NCI-H510A treated with DMSO at 0.1 percent for 48 hours (cell line): ENCODE measurements around the gene RBM39.

Experiments
- DNase-seq: peaks from one replicate; lab custom pipeline; 2025; lab: John Stamatoyannopoulos, UW

RBM39 gene

DNA sequence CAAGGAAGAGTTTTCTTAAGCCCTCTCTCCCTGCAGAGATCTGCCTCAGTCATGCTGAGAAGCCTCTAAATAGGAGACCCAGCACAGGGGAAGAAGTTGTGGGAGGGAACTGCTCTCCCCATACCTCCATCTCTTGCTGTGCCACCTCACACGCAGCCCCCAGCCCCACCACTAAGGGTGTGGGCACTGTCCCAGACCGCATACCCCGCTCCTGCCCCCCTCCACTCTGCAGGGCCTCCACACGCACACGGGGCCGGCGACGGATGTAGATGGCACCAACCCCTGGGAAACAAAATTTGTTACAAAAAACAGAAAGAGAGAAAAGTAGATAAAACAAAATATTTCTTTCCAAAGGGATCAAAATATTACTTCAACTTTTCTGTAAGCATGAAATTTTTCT, 67.1 kb downstream of the RBM39 start:
- DNase-seq: no peak

DNA sequence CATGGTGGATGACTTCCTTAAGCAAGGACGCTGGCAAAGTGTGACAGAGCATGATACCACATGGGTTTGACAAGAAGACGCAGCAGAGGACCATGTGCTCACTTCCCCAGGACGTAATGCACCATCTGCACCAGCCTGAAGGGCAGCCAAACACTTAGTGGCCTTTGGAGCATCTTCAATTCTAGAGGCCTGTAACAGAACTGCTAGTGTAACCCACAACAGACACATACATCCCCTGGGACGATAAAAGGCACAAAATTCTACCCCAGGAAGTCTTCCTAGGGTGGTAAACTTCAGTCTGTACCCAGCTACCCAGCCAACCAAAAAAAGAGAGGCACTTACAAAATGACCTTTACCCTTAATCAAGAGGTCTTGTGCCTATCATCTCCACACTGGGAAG, 68.2 kb downstream of the RBM39 start:
- DNase-seq: no peak

DNA sequence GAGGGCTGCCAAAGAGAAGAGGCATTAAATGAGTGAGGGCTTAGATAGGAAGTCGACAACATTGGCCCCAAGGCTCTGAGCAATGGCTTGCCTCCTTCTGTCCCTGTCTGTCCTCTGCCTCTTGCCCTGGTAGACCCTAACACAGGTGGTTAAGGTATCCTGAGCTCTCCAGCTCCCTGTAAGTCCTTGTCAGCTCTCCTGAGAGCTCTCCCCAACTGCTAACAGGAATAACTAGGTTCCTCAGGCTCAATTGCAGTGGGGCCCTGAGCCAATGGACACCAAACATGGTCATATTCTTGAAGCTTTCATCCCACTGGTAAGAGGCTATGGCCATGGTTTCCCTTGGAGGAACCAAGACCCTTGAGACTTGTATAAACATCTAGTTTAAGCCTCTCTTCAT, 72.4 kb downstream of the RBM39 start:
- DNase-seq: no peak

DNA sequence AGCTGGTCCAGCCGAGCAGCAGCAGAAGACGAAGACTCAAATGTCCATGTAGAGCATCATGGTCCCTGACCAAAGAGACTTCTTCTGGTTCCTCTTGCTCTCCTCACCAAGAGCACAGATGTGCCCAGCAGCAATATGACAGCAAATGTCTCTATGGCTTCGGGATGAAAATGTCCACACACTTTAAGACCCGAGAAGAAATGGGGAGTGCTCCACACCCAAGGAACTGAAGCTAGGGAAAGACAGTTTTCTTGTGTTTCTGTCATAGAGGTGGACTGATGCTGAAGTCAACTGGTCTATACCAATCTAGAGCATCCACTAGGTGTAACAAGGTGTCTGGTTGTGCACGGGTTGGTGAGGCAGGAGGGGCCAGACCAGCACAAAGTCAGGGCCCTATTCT, 72.8 kb downstream of the RBM39 start:
- no peak for DNase-seq

DNA sequence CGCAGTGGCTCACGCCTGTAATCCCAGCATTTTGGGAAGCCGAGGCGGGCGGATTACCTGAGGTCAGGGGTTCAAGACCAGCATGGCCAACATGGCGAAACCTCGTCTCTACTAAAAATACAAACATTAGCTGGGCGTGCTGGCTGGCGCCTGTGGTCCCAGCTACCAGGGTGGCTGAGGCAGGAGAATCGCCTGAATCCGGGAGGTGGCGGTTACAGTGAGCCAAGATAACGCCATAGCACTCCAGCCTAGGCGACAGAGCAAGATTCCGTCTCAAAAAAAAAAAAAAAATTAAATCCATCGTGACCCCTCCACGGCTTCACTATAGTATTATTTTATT, 76.1 kb downstream of the RBM39 start:
- no peak for DNase-seq

DNA sequence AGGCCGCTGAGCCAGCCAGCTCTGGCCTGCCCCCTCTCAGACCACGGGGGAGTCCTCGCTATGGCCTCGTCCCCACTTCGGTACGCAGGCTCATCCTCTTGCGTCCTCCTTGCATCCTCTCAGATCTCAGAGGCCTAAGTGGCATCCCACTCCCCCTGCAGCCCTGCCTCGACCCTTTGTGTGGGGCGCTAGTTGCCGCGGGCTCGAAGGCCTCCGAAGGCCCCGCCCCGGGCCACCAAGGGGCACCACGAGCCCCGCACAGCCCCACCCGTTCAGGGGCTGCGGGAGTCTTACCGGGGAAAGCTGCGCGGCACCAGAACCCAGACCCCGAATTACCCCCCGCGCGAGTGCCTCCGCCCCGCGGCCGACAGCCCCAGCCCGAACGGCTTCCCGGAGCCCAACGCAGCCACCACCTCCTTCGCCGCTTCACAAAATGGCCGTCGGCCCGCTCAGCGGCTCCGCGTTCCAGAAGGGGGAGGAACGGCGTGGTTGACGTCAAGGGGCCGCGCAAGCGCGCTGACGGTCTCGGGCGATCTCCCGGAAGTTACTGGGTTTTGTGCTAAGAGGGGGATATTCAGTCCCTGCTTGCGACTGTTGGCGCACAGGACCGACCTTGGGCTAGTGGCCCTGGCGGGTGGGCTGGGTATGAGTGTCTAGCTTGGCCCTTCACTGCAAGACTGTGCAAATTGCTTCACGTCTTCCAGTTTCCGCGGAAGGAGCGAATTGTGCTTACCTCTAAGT, 77.4 kb downstream of the RBM39 start, which contains the start of the genes CPNE1 and RBM12:
Gene CPNE1, minus strand, starts transcription at position 435 of the 741 bp plus-strand sequence. CDS start 31,977 bp downstream, outside the sequence.
Gene RBM12, minus strand, starts transcription at position 435 of the 741 bp plus-strand sequence. CDS start 9,578 bp downstream, outside the sequence.
- DNase-seq: peak; percentile 94

DNA sequence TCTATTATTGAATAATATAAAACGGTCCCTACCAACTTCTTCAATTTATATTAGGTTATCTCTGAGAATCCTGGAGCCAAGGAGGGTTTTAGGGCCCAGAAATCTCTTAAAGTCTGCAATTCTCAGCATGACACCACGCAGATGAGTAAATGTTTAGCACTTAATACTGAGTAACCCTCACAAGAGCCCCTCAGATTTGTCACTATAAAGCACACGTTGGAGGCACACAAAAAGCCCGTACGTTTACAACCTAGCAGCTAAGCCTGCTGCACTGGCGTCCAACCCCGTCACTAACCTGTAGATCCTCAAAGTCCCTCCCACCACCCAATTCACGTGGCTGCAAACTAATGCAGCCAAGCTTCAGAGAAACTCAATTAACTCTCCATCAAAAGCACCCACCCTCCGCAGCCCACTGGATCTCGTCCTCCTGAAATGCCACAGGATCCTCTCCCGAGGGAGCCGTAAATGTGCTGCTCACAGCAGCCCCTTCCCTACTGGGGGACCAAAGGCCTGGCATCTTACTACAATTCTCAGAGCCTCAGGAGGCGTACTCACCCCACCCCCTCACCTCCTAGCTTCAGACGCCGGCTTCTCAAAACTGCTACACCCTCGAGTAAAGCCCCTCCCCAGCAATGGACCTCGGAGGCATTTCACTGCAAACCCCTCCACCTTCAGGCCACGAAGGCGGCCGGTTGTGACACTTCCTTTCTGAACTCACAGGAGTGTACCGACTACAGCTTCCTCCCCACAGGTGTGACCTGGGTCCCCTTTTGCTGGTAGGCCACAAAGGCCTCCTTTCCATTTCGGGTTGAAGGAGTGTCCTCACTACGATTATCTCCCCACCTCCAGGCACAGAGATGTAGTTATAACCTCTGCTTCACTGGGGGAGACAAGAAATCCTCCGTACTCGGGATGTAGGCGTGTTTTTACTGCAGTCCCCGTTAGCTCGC, 78.3 kb downstream of the RBM39 start:
- DNase-seq: peak; percentile 35

DNA sequence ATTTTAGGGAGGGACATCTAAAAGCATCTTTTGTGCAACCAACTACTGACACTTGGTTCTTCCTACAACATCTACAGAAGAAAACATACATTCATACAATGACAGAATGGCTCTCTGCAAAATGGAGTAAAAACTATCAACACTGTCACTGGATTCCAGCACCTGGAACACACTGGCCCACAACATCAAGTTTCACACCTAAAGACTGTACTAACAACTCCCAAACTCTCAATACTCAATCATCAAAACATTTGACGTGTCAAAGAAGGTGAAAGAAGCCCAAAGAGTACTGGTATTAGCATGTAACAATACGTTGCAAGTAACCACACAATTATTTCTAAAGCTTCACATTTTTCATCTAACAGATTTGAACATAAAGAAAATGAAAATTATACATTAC, 79.5 kb downstream of the RBM39 start:
- no peak for DNase-seq

DNA sequence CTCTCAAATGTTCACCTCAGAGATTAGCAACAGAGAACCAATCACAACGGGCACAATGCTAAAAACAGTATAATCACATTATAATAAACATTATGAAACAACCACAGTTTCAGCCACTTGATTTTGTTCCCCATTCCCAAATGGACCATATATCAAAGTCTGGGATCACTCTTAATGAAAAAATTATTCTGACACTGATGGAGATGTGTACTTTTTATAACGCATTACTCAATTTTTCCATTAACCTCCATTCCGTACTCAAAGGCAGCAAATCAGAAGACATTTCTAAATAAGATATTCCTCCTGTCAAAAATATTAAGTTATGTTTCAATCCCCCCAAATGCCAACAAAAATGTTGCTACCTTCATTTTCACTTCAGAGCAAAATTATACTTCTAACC, 80.2 kb downstream of the RBM39 start:
- no peak for DNase-seq

DNA sequence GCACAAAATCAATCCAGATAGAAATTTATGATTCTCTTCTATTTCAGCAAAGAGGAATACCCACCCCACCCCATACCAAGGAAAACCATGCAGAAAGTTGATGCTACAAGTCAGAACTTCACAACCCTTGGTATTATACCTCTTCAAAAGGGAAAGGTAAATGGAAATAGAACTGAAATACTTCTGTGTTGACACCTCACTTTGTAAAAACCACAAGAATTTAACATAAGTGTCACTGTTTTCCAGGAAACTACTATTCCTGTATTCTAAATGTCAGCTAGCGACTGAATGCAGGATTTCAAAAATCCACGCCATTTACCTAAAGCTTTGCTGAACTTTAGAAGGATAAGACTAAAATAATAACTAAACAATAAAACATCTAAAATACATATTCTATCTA, 81.0 kb downstream of the RBM39 start:
- DNase-seq: no peak

DNA sequence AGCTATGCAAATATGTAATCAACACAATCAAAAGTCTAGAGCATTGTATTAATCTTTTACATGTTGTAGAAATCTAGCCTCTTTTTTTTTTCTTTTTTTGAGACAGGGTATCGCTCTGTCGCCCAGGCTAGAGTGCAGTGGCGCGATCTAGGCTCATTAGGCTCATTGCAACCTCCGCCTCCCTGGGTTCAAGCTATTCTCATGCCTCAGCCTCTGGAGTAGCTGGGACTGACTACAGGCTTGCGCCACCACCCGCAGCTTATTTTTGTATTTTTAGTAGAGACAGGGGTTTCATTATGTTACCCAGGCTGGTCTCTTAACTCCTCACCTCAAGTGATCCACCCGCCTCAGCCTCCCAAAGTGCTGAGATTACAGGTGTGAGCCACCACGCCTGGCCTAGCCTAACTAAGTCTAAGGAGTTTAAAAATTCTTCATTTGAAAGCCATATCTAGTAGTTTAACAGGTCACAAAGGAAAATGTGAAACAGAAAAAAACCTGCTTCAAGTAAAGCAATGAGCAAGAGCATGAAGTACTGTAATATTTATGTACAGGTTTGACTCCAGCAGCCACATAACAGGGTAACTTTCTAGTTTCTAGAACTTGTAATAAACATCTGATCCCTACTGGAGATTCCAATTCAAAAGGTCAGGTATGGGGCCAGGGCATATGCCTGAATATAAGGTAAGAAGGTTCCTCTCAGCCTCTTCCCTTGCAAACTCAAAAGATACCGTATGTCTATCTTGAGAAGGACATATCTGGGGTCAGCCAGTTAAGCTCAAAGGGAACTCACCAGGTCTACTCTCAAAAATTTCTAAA, 81.7 kb downstream of the RBM39 start:
- DNase-seq: no peak

DNA sequence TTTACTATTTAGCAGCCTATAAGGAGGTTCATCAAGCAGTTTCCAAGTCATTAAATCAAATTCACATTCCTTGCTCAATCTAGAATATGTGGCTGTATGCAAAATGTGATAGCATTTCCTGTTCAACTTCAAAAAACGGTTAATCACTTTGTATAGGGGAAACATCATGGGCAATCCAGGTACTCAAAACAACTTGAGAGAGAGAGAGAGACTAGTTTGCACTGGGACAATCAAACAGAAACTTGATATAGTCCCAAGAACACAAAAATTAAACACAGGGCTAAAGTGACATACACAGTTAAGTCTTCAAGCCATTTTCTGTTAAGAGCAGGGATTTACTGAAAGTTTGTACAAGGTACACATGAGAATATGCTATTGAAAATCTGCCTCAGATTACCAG, 84.8 kb downstream of the RBM39 start:
- DNase-seq: peak; percentile 45

DNA sequence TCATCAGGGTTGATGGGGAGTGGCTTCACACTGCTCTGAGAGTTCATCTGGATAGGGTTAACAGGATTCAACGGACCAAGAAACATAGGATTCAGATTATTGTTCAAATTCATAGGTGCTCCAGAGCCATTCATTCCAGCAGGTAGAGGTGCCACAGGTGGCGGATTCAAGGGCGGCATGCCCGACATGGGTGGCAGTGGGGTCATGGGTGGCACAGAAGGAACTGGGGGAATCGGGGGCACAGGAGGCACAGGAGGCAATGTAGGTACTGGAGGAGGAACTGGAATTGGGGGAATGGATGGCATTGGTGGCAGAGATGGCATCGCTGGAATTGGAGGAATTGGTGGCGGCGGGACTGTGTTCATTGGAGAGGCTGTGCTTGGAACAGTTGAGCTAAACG, 87.6 kb downstream of the RBM39 start:
- DNase-seq: no peak

DNA sequence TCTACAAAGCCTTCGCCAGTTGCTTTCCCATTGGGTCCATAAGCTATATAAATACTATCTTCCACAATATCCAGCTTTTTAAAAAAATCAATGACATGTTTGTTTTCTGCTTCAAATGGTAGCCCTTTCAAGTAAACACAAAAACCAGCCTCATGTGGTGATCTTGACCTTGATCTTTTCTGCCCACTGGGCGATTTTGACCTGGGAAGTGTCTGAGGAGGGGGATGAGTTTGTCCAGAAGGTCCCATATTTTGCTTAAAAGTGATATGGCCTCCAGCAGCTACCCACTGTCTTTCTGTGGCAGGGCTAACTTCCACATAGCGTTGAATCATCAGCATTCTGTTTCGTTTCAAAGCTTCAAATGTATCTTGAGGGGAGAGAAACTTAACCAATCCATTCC, 88.2 kb downstream of the RBM39 start:
- DNase-seq: no peak
